Activated gamma-delta T cell treated with Interleukin-2 at 50 U/mL for 16 hours (primary cell): ENCODE results near the gene DNASE1L2.
"Not testable (repeated sequence)": the region's sequence is repeated elsewhere in the genome, so short reads cannot be mapped to it uniquely, and the experiment has no call there.

ENCODE experiments used
- DNase-seq: peaks from one replicate; pipeline ENCODE4 v3.0.0-alpha.2; 2020

Gene DNASE1L2

GRCh38 chr16:2236337-2237101, at the start of gene DNASE1L2:
TSS of gene DNASE1L2 (plus strand) at chr16:2236444. CDS start at chr16:2236817, 373 bp downstream.
- DNase-seq: no peak

GRCh38 chr16:2186505-2186904, 49.7 kb upstream of the DNASE1L2 start:
- DNase-seq: no peak

GRCh38 chr16:2187212-2187611, 49.0 kb upstream of the DNASE1L2 start:
- DNase-seq: no peak

- DNase-seq: no peak
Observed at GRCh38 chr16:2188395-2188794, 47.8 kb upstream of the DNASE1L2 start.

GRCh38 chr16:2189252-2189893, 46.9 kb upstream of the DNASE1L2 start:
- no peak for DNase-seq

- DNase-seq: no peak
Observed at GRCh38 chr16:2190002-2190658, 46.1 kb upstream of the DNASE1L2 start.

GRCh38 chr16:2190659-2191445, 45.4 kb upstream of the DNASE1L2 start:
- no peak for DNase-seq

GRCh38 chr16:2191446-2191706, 44.9 kb upstream of the DNASE1L2 start:
- no peak for DNase-seq

GRCh38 chr16:2194166-2194834, 41.9 kb upstream of the DNASE1L2 start:
- no peak for DNase-seq

- DNase-seq: peak; percentile 43
Observed at GRCh38 chr16:2194852-2195321, 41.4 kb upstream of the DNASE1L2 start.

GRCh38 chr16:2195322-2196161, 40.7 kb upstream of the DNASE1L2 start:
- DNase-seq: no peak

- no peak for DNase-seq
Observed at GRCh38 chr16:2196162-2196980, 39.9 kb upstream of the DNASE1L2 start, which contains the start of gene CASKIN1. TSS of gene CASKIN1 (minus strand) at chr16:2196605. CDS start at chr16:2196432, 173 bp downstream.

- DNase-seq: no peak
Observed at GRCh38 chr16:2196981-2197511, 39.2 kb upstream of the DNASE1L2 start.

GRCh38 chr16:2197765-2198164, 38.5 kb upstream of the DNASE1L2 start:
- DNase-seq: no peak

- DNase-seq: no peak
Observed at GRCh38 chr16:2198283-2198682, 38.0 kb upstream of the DNASE1L2 start.

GRCh38 chr16:2199095-2199494, 37.1 kb upstream of the DNASE1L2 start:
- no peak for DNase-seq

- no peak for DNase-seq
Observed at GRCh38 chr16:2199621-2200139, 36.6 kb upstream of the DNASE1L2 start.

GRCh38 chr16:2200313-2200712, 35.9 kb upstream of the DNASE1L2 start:
- DNase-seq: no peak

GRCh38 chr16:2203119-2203688, 33.0 kb upstream of the DNASE1L2 start:
- not testable (repeated sequence) for DNase-seq
